SK-N-MC (cell line): ENCODE measurements around the gene CMIP.

Experiments
- DNase-seq: peaks from one replicate; pipeline ENCODE4 v3.0.0-alpha.2; 2011; ENCODE audit warnings: low read depth, low spot score
- H3K27ac ChIP-seq: fragments of 200-600 bp; sonication (generic); 2 replicates; pipeline ENCODE4 v1.5.1; 2016; ENCODE audit warnings: mixed run types
- H3K36me3 ChIP-seq: fragments of 200-600 bp; sonication (generic); 2 replicates; pipeline ENCODE4 v1.6.1; 2017; ENCODE audit warnings: antibody characterized with exemption, low read length, mixed read lengths; ENCODE audit not compliant: insufficient read depth
- H3K4me3 ChIP-seq: fragments of 200-600 bp; sonication (generic); 2 replicates; pipeline ENCODE4 v1.5.1; 2016
- H3K9ac ChIP-seq: fragments of 200-600 bp; sonication (generic); 2 replicates; pipeline ENCODE4 v1.8.0; 2017; ENCODE audit warnings: mixed run types, mixed read lengths; ENCODE audit not compliant: insufficient read length
- H3K9me3 ChIP-seq: fragments of 200-600 bp; sonication (generic); 2 replicates; pipeline ENCODE4 v1.6.1; 2017; ENCODE audit warnings: low read depth, mild to moderate bottlenecking, antibody characterized with exemption, low read length, moderate library complexity, mixed read lengths
- EZH2 ChIP-seq: fragments of 200-600 bp; sonication (generic); IDR thresholded peaks from one replicate; pipeline ENCODE4 v1.6.1; 2017; ENCODE audit warnings: antibody characterized with exemption
- FOXP2 ChIP-seq: optimal IDR thresholded peaks from 2 replicates; pipeline ENCODE3; 2011; ENCODE audit warnings: mild to moderate bottlenecking, moderate library complexity; ENCODE audit not compliant: insufficient read depth; ENCODE audit errors: extremely low read length, control extremely low read depth
- POLR2AphosphoS5 ChIP-seq: IDR thresholded peaks from 2 replicates; pipeline ENCODE4 v1.6.1; 2012; ENCODE audit warnings: mild to moderate bottlenecking, low read depth, low read length, borderline replicate concordance

The CMIP gene

DNA sequence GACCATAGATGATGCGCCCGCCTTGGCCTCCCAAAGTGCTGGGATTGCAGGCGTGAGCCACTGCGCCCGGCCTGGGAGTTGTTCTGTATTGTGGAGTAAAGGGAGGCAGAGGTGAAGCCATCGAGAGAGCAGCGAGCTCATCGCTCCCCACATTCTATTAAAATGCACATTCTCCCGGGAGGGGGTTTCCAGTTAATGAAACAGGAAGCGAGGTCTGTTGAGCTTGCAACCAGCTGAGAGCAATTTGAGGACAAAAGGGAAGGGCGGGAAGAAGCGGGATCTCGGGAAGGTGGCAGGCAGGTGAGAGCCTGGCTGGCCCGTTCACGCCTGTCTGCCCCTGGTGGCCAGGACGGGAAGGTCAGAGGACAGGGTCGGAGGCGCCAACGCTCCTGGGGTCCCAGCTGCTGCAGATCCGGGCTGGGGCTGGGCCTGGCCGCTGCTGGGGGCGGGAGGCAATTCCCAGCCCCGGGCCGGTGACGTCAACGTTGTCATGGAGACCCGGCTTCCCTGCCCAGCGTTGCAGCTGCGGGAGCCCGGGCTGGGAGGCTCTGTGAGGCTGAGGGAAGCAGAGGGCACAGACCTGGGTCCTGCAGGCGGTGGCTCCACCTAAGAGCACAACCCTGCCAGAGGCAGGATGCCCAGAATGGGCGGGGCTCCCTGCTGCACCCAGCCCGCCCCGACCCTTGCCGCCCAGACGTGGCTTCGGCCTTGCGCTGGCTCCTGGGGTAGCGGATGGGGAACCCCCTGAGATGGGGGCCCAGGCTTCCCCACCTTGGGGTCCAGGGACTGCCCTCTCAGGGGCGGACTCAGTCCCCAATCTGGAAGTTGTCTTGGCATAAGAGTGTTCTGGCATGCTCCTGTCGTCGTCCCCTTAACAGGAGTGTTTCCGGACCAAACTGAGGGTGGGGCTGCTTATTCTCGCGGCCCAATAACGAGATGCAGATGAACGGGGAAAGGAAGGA is 285.8 kb downstream of the CMIP start:
- no peak for TF ChIP-seq EZH2
- no peak for TF ChIP-seq FOXP2
- TF ChIP-seq POLR2AphosphoS5, result peak; percentile 14; the same call in 1 of the 2 replicates
- H3K4me3 ChIP-seq, result peak overlapping the region; percentile 77
- H3K9ac ChIP-seq, result peak overlapping the region; percentile 65
- peak overlapping the region; percentile 91 for H3K27ac ChIP-seq
- no peaks in the 10 kb centered on the region for H3K36me3 ChIP-seq
- peak; percentile 64 for DNase-seq
- H3K9me3 ChIP-seq, result no peaks in the 10 kb centered on the region

GRCh38 chr16:81731649-81732048 is 287.0 kb downstream of the CMIP start:
- no peak for TF ChIP-seq POLR2AphosphoS5
- TF ChIP-seq EZH2, result no peak
- no peak for TF ChIP-seq FOXP2
- Histone ChIP-seq H3K9me3 (no peaks in the 10 kb centered on the region), H3K36me3 (no peaks in the 10 kb centered on the region), H3K4me3 (no peak overlapping the region), H3K27ac (peak overlapping the region; percentile 91), H3K9ac (no peak overlapping the region)
- no peak for DNase-seq

DNA sequence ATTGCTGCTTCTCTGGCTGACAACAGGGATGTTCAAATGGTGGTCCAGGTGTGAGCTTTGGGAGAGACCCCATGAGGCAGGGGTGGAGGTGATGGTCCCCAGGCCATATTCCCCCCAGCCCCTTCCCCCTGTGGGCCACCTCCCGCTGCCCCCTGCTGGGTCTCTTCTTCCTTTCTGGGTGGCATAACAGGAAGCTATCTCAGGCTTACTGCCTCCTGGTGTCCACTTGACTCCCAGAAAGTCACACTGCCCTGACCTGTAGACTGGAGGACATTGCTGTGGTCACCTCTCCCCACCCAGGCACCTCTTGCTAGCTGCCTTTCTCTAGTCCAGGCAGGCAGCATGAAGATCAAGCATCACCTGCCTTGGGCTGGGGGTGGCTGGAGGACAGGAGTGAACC is 288.1 kb downstream of the CMIP start:
- Histone ChIP-seq H3K36me3 (no peaks in the 10 kb centered on the region), H3K9me3 (no peaks in the 10 kb centered on the region), H3K27ac (no peak overlapping the region), H3K4me3 (no peak overlapping the region), H3K9ac (no peak overlapping the region)
- no peak for DNase-seq
- TF ChIP-seq FOXP2 (no peak), EZH2 (no peak)

GRCh38 chr16:81733295-81733694 is 288.7 kb downstream of the CMIP start:
- Histone ChIP-seq H3K9ac (no peak overlapping the region), H3K9me3 (no peaks in the 10 kb centered on the region), H3K4me3 (no peak overlapping the region), H3K36me3 (no peaks in the 10 kb centered on the region), H3K27ac (no peak overlapping the region)
- no peak for DNase-seq
- TF ChIP-seq FOXP2 (no peak), EZH2 (no peak), POLR2AphosphoS5 (no peak)

DNA sequence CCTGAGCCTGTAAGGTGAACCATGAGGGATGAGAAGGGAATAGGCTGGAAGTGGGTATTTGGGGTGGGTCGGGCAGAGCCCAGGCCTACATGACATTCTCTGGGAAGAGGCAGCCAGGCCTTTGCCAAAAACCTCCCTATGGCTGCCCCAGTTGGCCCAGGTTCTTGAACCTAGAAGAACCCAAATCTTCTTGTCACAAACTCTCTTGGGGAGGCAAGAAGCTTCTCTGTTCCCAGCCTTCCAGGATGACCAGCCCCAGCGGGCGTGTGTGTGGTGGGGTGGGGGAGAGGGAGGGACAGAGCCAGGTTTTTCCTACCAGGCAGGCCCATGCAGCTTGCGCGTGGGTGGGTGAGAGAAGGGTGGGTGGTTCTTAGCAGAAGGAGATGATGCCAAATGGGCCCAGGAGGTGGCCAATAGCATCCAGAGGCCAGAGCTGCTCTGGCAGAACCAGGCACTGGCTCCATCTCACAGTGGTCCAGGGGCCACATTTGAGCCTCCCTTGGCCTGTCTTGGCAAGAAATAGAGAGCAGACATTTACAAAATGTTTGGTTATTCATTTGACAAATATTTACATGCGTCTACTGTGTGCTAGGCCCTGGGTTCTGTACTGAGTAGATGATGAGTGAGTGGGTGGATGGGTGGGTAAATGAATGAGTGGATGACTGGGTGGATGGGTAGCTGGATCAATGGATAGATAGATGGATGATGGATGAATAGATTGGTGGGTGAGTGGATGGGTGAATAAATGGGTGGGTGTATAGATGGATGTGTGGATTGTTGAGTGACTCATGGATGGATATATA is 290.2 kb downstream of the CMIP start:
- Histone ChIP-seq H3K4me3 (no peak overlapping the region), H3K27ac (no peak overlapping the region), H3K9me3 (no peaks in the 10 kb centered on the region), H3K9ac (no peak overlapping the region), H3K36me3 (no peaks in the 10 kb centered on the region)
- TF ChIP-seq FOXP2 (no peak), POLR2AphosphoS5 (no peak), EZH2 (no peak)
- DNase-seq, result no peak

DNA sequence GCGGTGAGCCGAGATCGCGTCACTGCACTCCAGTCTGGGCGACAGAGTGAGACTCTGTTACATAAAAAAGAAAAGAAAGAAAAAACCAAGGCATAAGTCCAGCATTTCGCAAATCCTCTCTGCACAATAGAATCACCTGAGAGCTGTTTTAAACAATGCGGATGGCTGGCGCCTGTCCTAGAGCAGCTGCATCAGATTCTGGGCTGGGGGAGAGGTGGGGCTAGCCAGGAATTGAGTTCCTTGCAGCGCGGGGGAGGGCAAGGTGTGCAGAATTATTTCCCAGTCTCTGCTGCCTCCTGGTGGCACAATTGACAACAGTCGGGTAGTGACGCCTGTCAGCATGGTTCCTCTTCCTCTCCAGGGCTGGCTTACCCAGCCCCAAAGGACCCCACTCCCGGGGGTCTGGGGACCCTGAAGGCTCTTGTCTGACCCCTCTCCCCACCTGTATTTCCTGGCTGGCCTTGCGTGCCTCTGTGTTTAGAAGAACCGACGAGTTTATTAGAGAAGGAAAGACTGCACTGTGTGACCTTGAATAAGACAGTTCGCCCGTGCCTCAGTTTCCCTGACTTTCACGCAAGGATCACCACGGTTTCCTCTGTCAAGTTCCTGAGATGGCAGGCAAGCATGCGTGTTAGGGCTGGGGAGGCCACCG is 293.4 kb downstream of the CMIP start:
- no peak for DNase-seq
- Histone ChIP-seq H3K9ac (no peak overlapping the region), H3K27ac (no peak overlapping the region), H3K36me3 (no peaks in the 10 kb centered on the region), H3K9me3 (no peaks in the 10 kb centered on the region), H3K4me3 (no peak overlapping the region)
- no peak for TF ChIP-seq EZH2
- TF ChIP-seq POLR2AphosphoS5, result no peak
- no peak for TF ChIP-seq FOXP2

GRCh38 chr16:81738783-81739496 is 294.3 kb downstream of the CMIP start:
- Histone ChIP-seq H3K9me3 (no peaks in the 10 kb centered on the region), H3K9ac (no peak overlapping the region), H3K27ac (no peak overlapping the region), H3K4me3 (no peak overlapping the region), H3K36me3 (no peaks in the 10 kb centered on the region)
- TF ChIP-seq POLR2AphosphoS5 (no peak), FOXP2 (no peak), EZH2 (no peak)
- no peak for DNase-seq
